ENCODE measurements around the gene RGL1.

The RGL1 gene

GRCh38 chr1:183915625-183916510, 110.9 kb downstream of the RGL1 start:
- DNase-seq (ENCODE audit: low read depth in 2 of 2), result peak; percentile 51 to 57

- no peak for DNase-seq (ENCODE audit: low read depth in 2 of 2)
Measured at GRCh38 chr1:183916574-183916973, 111.7 kb downstream of the RGL1 start.

GRCh38 chr1:183918589-183918988, 113.7 kb downstream of the RGL1 start:
- DNase-seq (ENCODE audit: low read depth in 2 of 2), result no peak

GRCh38 chr1:183920651-183921050, 115.7 kb downstream of the RGL1 start:
- DNase-seq (ENCODE audit: low read depth in 2 of 2), result no peak

- DNase-seq (ENCODE audit: low read depth in 2 of 2), result no peak
Measured at GRCh38 chr1:183922197-183922596, 117.3 kb downstream of the RGL1 start.

GRCh38 chr1:183925947-183926346, 121.0 kb downstream of the RGL1 start:
- no peak for DNase-seq (ENCODE audit: low read depth in 2 of 2)

- no peak for DNase-seq (ENCODE audit: low read depth in 2 of 2)
Measured at GRCh38 chr1:183926983-183927382, 122.1 kb downstream of the RGL1 start.

- no peak for DNase-seq (ENCODE audit: low read depth in 2 of 2)
Measured at GRCh38 chr1:183931646-183932271, 126.8 kb downstream of the RGL1 start.

- DNase-seq (ENCODE audit: low read depth in 2 of 2), result no peak
Measured at GRCh38 chr1:183932412-183932811, 127.5 kb downstream of the RGL1 start.

GRCh38 chr1:183933528-183934179, 128.7 kb downstream of the RGL1 start:
- DNase-seq (ENCODE audit: low read depth in 2 of 2), result no peak

- DNase-seq (ENCODE audit: low read depth in 2 of 2), result no peak
Measured at GRCh38 chr1:183934314-183934713, 129.4 kb downstream of the RGL1 start.

- DNase-seq (ENCODE audit: low read depth in 2 of 2), result no peak
Measured at GRCh38 chr1:183936009-183936408, 131.1 kb downstream of the RGL1 start.

GRCh38 chr1:183936791-183937190, 131.9 kb downstream of the RGL1 start:
- no peak for DNase-seq (ENCODE audit: low read depth in 2 of 2)

GRCh38 chr1:183937611-183938010, 132.7 kb downstream of the RGL1 start:
- no peak for DNase-seq (ENCODE audit: low read depth in 2 of 2)

GRCh38 chr1:183941001-183941400, 136.1 kb downstream of the RGL1 start:
- DNase-seq (ENCODE audit: low read depth in 2 of 2), result no peak

- DNase-seq (ENCODE audit: low read depth in 2 of 2), result no peak
Measured at GRCh38 chr1:183942933-183943693, 138.2 kb downstream of the RGL1 start.

- no peak for DNase-seq (ENCODE audit: low read depth in 2 of 2)
Measured at GRCh38 chr1:183945428-183946319, 140.8 kb downstream of the RGL1 start.

- no peak for DNase-seq (ENCODE audit: low read depth in 2 of 2)
Measured at GRCh38 chr1:183946320-183946613, 141.3 kb downstream of the RGL1 start.

- DNase-seq (ENCODE audit: low read depth in 2 of 2), result no peak
Measured at GRCh38 chr1:183947988-183948387, 143.1 kb downstream of the RGL1 start.

GRCh38 chr1:183952101-183952500, 147.2 kb downstream of the RGL1 start:
- DNase-seq (ENCODE audit: low read depth in 2 of 2), result no peak

GRCh38 chr1:183953031-183953430, 148.1 kb downstream of the RGL1 start:
- no peak for DNase-seq (ENCODE audit: low read depth in 2 of 2)

Data from stimulated activated CD8-positive, alpha-beta memory T cell treated with anti-CD3 and anti-CD28 coated beads, Interleukin-15, amount 100 ng/mL, for 48 hours (primary cell).